Activated naive CD4-positive, alpha-beta T cell treated with anti-CD3 and anti-CD28 coated beads for 36 hours (primary cell): ENCODE data around the gene LOXL1. TPM values are rescaled to one million over a fixed set of nuclear protein-coding genes. Genes with fewer than 3 reads are reported as not detected.

Source experiments
- CTCF ChIA-PET: fragments of 350-600 bp; sonication (Branson Sonifier 250); formaldehyde crosslinking; loops from one replicate; lab custom pipeline; 2021; ENCODE audit warnings: antibody characterized with exemption; lab: Charles Lee
- DNase-seq: peaks from one replicate; pipeline ENCODE4 v3.0.0-alpha.2; 2020
- H3K27ac Mint-ChIP-seq: one replicate; pipeline ENCODE4 v1.8.0; 2021; ENCODE audit warnings: mild to moderate bottlenecking, mixed read lengths
- H3K27me3 Mint-ChIP-seq: one replicate; pipeline ENCODE4 v1.8.0; 2021; ENCODE audit warnings: low read depth, mixed read lengths
- H3K36me3 Mint-ChIP-seq: one replicate; pipeline ENCODE4 v1.8.0; 2021; ENCODE audit warnings: low read depth, mixed read lengths
- H3K4me1 Mint-ChIP-seq: one replicate; pipeline ENCODE4 v1.8.0; 2021; ENCODE audit warnings: low read depth, mixed read lengths
- H3K4me3 Mint-ChIP-seq: one replicate; pipeline ENCODE4 v1.8.0; 2021; ENCODE audit warnings: mild to moderate bottlenecking, moderate library complexity, mixed read lengths
- H3K9me3 Mint-ChIP-seq: one replicate; pipeline ENCODE4 v1.8.0; 2021; ENCODE audit warnings: mixed read lengths
- intact Hi-C: fragments of 100-400 bp; cut with micrococcal nuclease; formaldehyde crosslinking; loops from one replicate; pipeline ENCODE4 v1.15.1; 2023
- total RNA-seq, 2 experiments: library from RNA; stranded (reverse); gene quantifications; one replicate each; pipeline ENCODE4 v1.2.3, GENCODE V29; 2021

The LOXL1 gene
- total RNA-seq, 2 experiments from 2014 or later = 0.25 to 0.55 TPM

DNA sequence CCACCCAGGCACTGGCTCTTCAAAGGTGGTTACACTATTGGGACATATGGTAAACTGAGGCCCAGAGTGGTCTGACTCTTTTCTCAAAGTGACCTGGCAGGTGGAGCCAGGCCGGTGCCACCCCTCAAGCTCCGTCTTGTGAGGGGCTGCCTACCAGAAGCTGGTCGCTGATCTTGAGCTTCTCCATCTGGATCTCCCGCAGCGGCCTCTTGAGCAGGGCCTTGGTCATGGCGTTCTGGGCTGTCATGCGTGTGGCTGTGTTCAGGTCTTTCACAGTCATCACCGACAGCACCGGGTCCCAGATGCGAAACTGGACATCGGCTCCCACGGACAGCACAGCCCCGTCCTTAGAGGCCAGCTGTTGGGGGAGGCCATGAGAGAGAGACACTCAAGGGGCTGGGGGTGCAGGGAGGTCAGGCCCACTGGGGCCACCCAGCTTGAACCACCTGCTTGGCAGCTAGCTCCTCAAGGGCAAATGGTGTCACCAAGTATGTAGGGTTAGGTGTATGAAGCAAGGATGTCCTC lies 62.2 kb downstream of the LOXL1 start:
- no peak for DNase-seq
- H3K9me3 Mint-ChIP-seq = no peaks in the 10 kb centered on the region
- H3K4me3 Mint-ChIP-seq = no peak overlapping the region
- H3K36me3 Mint-ChIP-seq = peaks cover 6% of the 10 kb centered on the region
- intact Hi-C loops = no loop called here
- CTCF ChIA-PET = interaction anchor here (0.7 kb wide), 1 partner anchor 15 kb away, joined by 3 read pairs; no protein-coding TSS in a partner anchor
- no peak overlapping the region for H3K27ac Mint-ChIP-seq
- H3K27me3 Mint-ChIP-seq = no peaks in the 10 kb centered on the region
- H3K4me1 Mint-ChIP-seq = peaks cover 47% of the 10 kb centered on the region

DNA sequence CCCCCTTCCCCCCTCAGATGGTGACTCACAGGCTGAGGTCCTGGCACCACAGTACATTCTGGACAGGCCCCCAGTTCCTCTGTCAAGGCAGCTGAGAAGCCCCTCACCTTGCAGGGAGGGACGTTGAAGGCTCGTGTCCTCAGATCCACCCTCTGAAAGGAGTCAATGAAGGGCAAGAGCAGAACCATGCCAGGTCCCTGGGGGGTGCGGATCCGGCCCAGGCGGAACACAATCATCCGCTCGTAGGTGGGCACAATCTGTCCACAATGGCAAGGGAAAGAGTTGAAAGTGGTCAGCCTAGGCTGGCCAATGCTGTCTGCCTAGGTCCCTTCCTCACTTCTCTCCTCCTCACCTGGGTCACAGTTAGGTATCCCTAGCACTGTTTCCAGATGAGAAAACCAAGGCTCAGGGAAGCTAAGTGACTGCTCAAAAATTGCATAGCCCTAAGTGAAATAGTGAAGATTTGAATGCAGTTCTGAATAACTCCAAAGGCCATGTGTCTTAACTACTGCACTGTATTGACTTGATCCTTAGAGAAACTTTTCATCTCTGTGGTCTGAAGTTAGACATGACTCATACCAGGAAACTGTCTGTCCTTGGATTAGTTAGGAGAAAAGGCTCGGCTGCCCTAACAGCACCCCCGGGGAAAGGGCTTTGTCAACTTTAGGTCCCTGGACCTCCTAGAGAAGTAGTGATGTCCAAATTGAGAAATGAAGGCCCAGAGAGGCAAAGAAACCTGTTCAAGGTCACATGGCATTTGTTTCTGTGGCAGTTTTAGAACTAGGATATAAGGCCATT lies 62.9 kb downstream of the LOXL1 start:
- DNase-seq = no peak
- peaks cover 3% of the 10 kb centered on the region for H3K36me3 Mint-ChIP-seq
- H3K9me3 Mint-ChIP-seq = no peaks in the 10 kb centered on the region
- CTCF ChIA-PET = interaction anchor here (0.7 kb wide), 1 partner anchor 16 kb away, joined by 3 read pairs; no protein-coding TSS in a partner anchor
- H3K27me3 Mint-ChIP-seq = no peaks in the 10 kb centered on the region
- H3K4me1 Mint-ChIP-seq = peaks cover 50% of the 10 kb centered on the region
- H3K4me3 Mint-ChIP-seq = no peak overlapping the region
- H3K27ac Mint-ChIP-seq = peak overlapping the region; percentile 59
- intact Hi-C loops = no loop called here

DNA sequence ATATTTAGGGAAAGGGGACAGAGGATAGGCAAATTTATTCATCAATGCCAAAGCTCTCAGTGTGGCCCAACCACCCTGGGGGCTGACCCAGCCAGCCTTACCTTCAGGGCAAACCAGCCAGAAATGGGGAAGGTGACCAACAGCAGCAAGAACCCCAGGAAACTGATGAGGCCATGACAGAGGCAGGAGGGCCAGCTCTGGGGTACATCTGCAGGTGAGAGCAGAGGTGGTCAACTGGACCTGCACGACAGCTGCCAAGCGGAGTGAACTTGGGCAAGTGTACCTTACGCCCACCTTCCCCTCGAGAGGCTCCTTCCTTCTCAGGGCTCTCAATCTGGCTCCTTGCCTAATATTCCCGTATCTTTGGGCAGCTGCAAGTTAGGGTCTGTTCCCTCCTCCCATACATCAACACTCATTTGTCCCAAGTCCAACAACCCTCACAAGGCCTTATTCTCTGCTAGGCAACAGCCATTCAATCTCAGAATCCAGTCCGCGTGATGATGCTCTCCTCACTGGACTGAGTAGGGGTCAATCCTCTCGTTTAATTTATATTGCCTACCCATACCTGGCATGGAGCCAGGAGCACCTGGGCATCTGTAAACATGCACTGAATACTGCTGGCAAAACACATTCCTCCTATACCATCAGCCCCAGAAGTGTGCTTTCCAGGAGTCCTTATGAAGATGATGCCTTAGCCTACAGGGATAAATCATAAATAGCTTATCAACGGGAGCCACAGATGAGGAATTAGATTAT lies 64.2 kb downstream of the LOXL1 start:
- no peak for DNase-seq
- Mint-ChIP-seq H3K9me3 (no peaks in the 10 kb centered on the region), H3K27ac (no peak overlapping the region), H3K27me3 (no peaks in the 10 kb centered on the region), H3K36me3 (peaks cover 6% of the 10 kb centered on the region), H3K4me1 (peaks cover 43% of the 10 kb centered on the region), H3K4me3 (peak overlapping the region; percentile 95)
- CTCF ChIA-PET = interaction anchor here (1.1 kb wide), 1 partner anchor 17 kb away, joined by 3 read pairs; no protein-coding TSS in a partner anchor
- intact Hi-C loops = loop anchor here (5.0 to 10.0 kb wide), 5 partner anchors 392 to 1766 kb away; partner anchors contain the start of gene SIN3A

DNA sequence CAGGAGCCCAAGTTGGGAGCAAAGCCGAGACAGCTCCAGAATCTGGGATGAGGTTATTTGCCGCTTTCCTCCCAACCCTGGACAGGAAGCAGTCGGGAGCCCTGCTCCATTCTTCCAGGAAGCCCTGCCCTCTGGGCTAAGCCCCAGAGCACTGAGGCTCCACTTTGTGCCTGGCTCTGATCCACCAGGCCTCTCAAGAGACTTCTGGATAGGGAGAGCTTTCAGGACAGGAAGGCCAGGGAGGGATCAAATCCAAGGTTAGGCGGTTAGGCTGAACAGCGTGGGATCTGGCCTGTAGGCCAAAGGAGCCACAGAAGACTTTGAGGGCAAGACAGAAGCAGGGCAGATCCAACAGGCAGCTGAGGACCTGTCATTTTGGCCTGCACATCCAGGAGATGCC lies 65.0 kb downstream of the LOXL1 start:
- CTCF ChIA-PET = interaction anchor here (1.1 kb wide), 1 partner anchor 18 kb away, joined by 3 read pairs; no protein-coding TSS in a partner anchor
- peak overlapping the region; percentile 95 for H3K4me3 Mint-ChIP-seq
- DNase-seq = no peak
- H3K27me3 Mint-ChIP-seq = no peaks in the 10 kb centered on the region
- H3K4me1 Mint-ChIP-seq = peaks cover 45% of the 10 kb centered on the region
- no peaks in the 10 kb centered on the region for H3K9me3 Mint-ChIP-seq
- H3K27ac Mint-ChIP-seq = no peak overlapping the region
- H3K36me3 Mint-ChIP-seq = peaks cover 6% of the 10 kb centered on the region
- intact Hi-C loops = loop anchor here (5.0 to 10.0 kb wide), 5 partner anchors 391 to 1766 kb away; partner anchors contain the start of gene SIN3A

DNA sequence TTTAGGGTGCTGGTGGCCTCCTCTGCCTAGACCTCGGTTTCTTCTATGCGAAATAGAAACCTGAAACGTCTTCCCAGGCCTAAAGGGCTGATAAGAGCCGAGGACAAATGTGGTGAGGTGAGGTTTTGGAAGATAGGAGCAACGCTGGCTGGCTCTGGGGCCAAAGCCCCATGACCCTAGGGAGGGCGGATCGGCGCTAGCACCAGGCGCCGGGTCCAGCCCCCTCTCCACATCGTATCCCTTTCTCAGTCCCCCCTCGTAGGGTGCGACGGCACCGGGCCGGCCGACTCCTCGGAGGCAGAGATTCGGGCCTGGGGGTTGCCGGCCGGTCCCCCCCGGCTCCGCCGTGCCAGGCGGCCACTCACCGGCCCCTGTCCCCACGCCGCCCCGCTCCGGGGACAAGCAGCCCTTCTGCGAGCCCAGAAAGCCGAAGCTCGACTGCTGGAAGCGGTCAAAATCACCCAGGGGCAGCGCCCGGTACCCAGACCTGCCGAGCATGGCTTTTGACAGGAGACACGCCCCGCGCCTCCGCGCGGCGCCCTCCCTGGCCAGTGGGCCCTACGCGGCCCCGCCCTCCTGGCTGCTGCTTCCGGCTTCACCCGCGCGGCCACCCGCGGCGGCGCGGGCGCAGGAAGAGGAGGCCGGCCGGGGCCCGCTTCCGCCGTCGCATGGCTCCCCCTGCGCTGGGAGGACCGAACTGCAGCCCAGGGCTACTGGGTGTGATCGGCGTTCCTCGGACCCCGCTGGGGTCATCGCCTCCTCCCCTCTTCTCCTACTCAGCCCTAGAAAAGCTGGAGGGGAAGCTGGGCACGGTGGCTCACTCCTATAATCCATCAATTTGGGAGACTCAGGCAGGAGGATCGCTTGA lies 65.7 kb downstream of the LOXL1 start, which contains the start of gene STOML1:
STOML1 (minus strand) TSS at position 570 of the 868 bp plus-strand sequence; CDS start at position 498, 72 bp downstream.
- intact Hi-C loops = loop anchor here (1.0 to 10.0 kb wide), 7 partner anchors 10 to 1767 kb away; partner anchors contain the start of gene SIN3A
- peak; percentile 95 for DNase-seq
- Mint-ChIP-seq H3K36me3 (peaks cover 4% of the 10 kb centered on the region), H3K9me3 (no peaks in the 10 kb centered on the region), H3K4me3 (peak within 1 kb of the TSS; percentile 95), H3K27ac (peak within 1 kb of the TSS; percentile 83), H3K4me1 (peaks cover 49% of the 10 kb centered on the region), H3K27me3 (no peaks in the 10 kb centered on the region)
- CTCF ChIA-PET = interaction anchor here (1.1 to 5.2 kb wide), 3 partner anchors 14 to 19 kb away, joined by 3 to 54 read pairs (median 24); no protein-coding TSS in a partner anchor

DNA sequence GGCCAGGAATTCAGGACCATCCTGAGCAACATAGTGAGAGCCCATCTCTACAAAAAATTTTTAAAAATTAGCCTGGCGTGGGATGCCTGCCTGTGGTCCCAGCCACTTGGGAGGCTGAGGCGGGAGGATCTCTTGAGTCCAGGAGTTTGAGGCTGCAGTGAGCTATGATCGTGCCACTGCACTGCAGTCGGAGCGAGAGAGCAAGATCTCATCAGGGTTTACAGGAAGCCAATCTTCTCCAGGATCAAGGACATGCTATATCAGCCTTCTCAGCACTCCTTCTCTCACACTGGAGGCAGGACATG lies 66.3 kb downstream of the LOXL1 start:
- H3K4me1 Mint-ChIP-seq = peaks cover 51% of the 10 kb centered on the region
- H3K27ac Mint-ChIP-seq = peak overlapping the region; percentile 83
- CTCF ChIA-PET = interaction anchor here (2.8 to 5.2 kb wide), 3 partner anchors 14 to 57 kb away, joined by 8 to 54 read pairs (median 24); no protein-coding TSS in a partner anchor

DNA sequence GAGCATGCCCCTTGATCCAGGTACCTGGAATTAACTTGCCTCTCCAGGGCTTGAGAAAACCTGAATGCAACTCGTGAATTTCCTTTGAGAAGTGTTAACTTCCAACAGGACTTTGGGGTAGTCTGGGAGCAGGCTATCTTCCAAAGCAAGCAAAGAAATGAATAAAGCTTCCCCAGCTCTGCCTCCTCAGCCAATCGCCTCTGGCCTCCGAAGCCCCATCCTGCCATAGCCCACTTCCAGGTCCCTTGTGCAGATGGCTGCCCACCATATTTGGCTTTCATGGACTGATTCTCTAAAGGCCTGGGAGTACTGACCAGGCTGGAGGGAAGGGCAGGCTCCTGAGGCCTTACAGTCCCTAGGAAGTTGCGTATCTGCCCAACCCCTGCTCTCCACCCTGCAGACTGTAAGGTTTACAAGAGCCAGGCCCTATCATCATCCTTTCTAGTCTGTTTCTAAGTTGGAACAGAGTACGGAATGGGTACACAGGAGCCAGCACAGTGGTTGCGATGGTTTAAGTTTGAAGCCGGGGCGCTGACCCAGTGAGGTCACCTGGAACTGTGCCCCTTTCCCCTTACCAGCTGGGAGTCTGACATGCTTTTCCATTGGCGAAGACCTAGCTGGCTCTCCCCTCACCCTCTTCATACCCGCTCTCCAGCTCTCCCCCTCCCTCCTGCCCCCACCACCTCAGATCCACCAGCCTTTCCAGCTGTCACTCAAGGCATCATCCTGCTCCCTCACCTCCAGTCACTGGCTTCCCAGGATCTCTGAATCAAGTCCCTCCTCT lies 67.1 kb downstream of the LOXL1 start:
- no peaks in the 10 kb centered on the region for H3K27me3 Mint-ChIP-seq
- H3K4me3 Mint-ChIP-seq = peak overlapping the region; percentile 95
- no peaks in the 10 kb centered on the region for H3K9me3 Mint-ChIP-seq
- CTCF ChIA-PET = interaction anchor here (0.6 to 5.2 kb wide), 8 partner anchors 13 to 672 kb away, joined by 3 to 54 read pairs (median 6); no protein-coding TSS in a partner anchor
- peak overlapping the region; percentile 96 for H3K27ac Mint-ChIP-seq
- intact Hi-C loops = loop anchor here (5.0 to 10.0 kb wide), 5 partner anchors 389 to 1769 kb away; partner anchors contain the start of gene SIN3A
- peaks cover 51% of the 10 kb centered on the region for H3K4me1 Mint-ChIP-seq
- no peak for DNase-seq
- peaks cover 8% of the 10 kb centered on the region for H3K36me3 Mint-ChIP-seq

More for the DNA sequence above, 66.3 kb downstream of the LOXL1 start:
- Mint-ChIP-seq H3K27me3 (no peaks in the 10 kb centered on the region), H3K36me3 (peaks cover 6% of the 10 kb centered on the region), H3K4me3 (peak overlapping the region; percentile 95), H3K9me3 (no peaks in the 10 kb centered on the region)
- DNase-seq = no peak
- intact Hi-C loops = loop anchor here (1.0 to 10.0 kb wide), 7 partner anchors 10 to 1768 kb away; partner anchors contain the start of gene SIN3A

DNA sequence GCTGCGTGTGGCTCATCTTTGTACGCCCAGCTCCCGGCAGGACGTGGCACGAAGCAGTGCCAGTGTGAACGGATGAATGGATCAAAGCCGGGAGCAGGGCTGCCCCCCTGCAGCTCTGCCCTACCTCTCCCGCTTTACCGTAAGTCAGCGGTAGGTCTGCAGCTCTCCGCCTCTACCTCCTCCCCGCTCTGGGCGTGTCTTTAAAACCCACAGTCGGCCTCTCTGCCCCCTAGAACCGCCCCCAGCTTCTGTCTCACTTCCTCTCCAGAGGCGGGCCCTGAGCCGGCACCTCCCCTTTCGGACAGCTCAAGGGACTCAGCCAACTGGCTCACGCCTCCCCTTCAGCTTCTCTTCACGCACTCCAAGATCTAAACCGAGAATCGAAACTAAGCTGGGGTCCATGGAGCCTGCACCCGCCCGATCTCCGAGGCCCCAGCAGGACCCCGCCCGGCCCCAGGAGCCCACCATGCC lies 68.2 kb downstream of the LOXL1 start, which contains the start of gene PML:
PML (plus strand) TSS at position 304 of the 471 bp plus-strand sequence; CDS start at position 401, 97 bp downstream.
- DNase-seq = peak; percentile 98
- Mint-ChIP-seq H3K27me3 (no peaks in the 10 kb centered on the region), H3K36me3 (peaks cover 11% of the 10 kb centered on the region), H3K27ac (peak within 1 kb of the TSS; percentile 96), H3K4me3 (peak within 1 kb of the TSS; percentile 95), H3K9me3 (no peaks in the 10 kb centered on the region), H3K4me1 (peaks cover 59% of the 10 kb centered on the region)
- intact Hi-C loops = loop anchor here (1.0 to 10.0 kb wide), 7 partner anchors 388 to 1770 kb away; partner anchors contain the start of genes ARID3B, SIN3A and UBL7
- CTCF ChIA-PET = interaction anchor here (0.8 to 5.2 kb wide), 9 partner anchors 12 to 74 kb away, joined by 3 to 54 read pairs (median 5); no protein-coding TSS in a partner anchor

DNA sequence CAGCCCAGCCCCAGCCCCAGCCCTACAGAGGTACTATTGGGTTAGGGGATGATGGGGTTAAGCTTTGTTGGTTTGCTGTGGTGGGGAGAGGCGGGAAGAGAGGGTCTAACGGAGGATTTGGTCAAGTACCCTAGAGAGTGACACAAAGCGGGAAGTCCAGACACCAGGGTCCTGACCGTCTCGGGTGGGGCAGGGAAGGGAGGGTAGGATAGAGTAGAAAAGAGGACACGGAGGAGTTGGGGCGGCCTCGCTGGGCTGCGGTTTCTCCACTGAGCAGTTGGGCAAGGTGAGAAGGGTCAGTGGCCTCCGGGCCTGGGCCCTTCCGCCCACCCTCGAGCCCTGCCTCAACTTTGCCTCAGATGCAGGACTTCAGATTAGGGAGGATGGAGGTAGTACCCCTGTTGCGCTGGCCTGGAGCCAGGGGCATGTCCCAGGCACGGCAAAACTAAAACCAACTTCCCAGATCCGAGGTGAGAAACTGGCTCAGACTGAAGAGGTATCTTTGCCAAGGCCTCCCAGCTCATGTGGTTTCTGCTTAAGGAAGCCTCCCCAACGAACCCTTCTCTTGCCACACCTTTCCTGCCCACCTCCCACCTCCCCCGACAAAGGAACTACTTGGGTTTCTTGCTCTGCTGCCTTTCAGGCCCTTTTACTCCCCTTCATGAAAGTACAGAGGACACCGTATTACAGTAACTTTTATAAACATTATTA lies 68.8 kb downstream of the LOXL1 start:
- peaks cover 58% of the 10 kb centered on the region for H3K4me1 Mint-ChIP-seq
- no peaks in the 10 kb centered on the region for H3K9me3 Mint-ChIP-seq
- CTCF ChIA-PET = interaction anchor here (0.8 to 5.2 kb wide), 8 partner anchors 11 to 54 kb away, joined by 3 to 54 read pairs (median 9); no protein-coding TSS in a partner anchor
- peaks cover 11% of the 10 kb centered on the region for H3K36me3 Mint-ChIP-seq
- peak overlapping the region; percentile 95 for H3K4me3 Mint-ChIP-seq
- DNase-seq = peak; percentile 42
- no peaks in the 10 kb centered on the region for H3K27me3 Mint-ChIP-seq
- peak overlapping the region; percentile 96 for H3K27ac Mint-ChIP-seq
- intact Hi-C loops = loop anchor here (1.0 to 10.0 kb wide), 7 partner anchors 387 to 1770 kb away; partner anchors contain the start of genes ARID3B, SIN3A and UBL7
